HG03039 (cell line): ENCODE measurements around the gene VENTX.

Source experiments
- ATAC-seq: cut with Tn5 transposase; IDR thresholded peaks from one replicate; pipeline ENCODE4 v1.9.1; 2021; ENCODE audit warnings: mild to moderate bottlenecking, moderate library complexity; ENCODE audit not compliant: unreplicated experiment

The VENTX gene

GRCh38 chr10:133201948-133202725, 35.5 kb upstream of the VENTX start:
- ATAC-seq, result no peak

GRCh38 chr10:133202778-133203651, 34.6 kb upstream of the VENTX start:
- ATAC-seq, result no peak

- no peak for ATAC-seq
Observed at GRCh38 chr10:133203652-133204195, 33.9 kb upstream of the VENTX start.

DNA sequence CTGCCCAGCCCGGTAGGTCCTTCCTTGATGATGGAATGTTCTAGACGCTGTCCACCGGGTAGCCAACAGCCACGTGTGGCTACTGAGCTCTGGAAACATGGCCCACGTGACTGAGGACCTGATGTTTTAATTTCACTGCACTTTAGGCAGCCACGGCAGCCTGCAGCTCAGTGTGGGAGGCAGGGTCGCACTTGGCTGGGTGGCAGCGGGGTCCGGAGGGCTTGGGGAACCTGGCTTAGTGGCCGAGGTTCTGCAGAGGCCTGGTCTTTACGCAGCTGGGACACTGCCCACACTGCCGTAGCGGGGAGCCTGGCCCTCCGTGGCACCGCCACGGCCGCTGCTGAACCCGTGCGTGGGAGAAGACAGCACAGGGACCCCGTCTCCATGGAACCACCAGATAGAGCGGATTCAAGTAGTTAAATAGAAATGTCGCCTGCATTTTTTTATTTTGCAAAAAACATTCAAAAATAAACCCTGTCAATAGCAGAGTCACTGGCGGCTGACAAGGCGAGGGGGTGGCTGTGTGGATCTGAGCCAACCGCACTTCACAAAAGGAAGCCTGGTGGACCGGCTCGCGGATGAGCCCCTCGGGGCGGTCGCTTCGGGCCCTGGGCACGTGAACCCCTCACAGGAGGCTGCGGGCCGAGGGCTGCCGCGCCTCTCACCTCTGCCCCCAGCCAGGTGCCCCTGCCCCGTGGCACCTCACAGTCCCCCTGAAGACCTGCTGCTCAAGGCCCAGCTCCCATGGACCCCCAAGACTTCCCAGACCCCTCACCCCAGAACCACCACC, 33.2 kb upstream of the VENTX start:
- no peak for ATAC-seq

- ATAC-seq, result no peak
Observed at GRCh38 chr10:133205146-133205545, 32.5 kb upstream of the VENTX start.

DNA sequence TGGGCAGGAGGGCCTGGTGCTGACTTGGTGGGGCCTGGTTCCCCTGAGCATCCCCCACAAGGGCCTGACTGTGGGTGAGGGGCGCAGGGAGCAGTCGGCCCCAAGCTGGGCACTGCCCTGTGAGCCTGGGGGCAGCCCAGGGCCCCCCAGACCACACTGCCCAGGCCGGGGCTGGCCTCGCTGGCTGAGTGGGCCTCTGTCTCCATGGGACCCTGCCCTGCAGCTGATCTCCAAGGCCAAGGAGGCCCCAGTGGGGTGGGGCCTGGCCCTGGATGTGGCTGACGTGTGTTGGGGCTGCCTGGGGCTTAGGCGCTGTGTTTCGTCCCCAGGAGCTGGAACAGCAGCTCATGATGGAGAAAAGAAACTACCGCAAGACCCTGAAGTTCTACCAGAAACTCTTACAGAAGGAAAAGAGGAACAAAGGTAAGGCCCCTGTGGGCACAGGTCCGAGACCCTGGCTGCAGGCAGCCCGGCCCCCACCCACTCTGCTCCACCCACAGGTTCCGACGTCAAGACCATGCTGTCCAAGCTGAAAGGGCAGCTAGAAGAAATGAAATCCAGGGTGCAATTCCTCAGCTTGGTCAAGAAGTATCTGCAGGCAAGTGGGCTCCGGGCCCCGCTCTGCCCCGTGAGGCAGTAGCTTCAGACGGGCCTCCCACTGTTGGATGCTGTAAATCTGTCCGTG, 31.2 kb upstream of the VENTX start:
- no peak for ATAC-seq

- ATAC-seq, result no peak
Observed at GRCh38 chr10:133207041-133207600, 30.5 kb upstream of the VENTX start.

- no peak for ATAC-seq
Observed at GRCh38 chr10:133207627-133208026, 30.0 kb upstream of the VENTX start.

DNA sequence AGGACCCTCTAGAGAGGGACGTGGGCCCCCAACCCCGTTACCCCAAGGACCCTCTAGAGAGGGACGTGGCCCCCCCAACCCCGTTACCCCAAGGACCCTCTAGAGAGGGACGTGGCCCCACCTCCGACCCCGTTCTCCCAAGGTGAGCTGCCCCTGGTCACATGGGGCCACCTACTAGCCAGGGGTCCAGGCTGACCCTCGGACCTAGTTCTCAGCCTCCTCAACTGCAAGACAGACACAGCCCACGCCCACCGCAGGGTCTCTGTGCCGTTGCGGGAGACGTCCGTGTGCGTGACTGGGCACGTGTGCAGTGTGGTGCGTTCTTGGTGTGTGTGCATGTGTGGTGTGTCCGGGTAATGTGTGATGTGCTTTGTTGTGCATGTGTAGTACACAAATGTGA, 29.2 kb upstream of the VENTX start:
- no peak for ATAC-seq

DNA sequence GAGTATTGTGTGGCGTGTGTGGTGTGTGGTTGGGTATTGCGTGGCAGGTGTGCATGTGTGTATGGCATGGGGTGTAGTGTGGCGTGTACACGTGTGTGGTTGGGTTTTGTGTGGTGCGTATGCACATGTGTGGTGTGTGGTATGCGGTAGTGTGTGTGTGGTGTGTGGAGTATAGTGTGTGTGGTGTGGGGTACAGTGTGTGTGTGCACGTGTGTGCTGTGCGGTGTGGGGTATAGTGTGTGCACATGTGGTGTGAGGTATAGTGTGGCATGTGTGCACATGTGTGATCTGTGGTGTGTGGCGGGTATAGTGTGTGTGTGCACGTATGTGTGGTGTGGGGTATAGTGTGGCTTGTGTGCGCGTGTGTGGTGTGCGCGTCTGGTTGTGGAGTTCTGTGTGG, 28.5 kb upstream of the VENTX start:
- ATAC-seq, result no peak

GRCh38 chr10:133209641-133210040, 28.0 kb upstream of the VENTX start:
- no peak for ATAC-seq

- no peak for ATAC-seq
Observed at GRCh38 chr10:133210398-133211140, 27.1 kb upstream of the VENTX start.

DNA sequence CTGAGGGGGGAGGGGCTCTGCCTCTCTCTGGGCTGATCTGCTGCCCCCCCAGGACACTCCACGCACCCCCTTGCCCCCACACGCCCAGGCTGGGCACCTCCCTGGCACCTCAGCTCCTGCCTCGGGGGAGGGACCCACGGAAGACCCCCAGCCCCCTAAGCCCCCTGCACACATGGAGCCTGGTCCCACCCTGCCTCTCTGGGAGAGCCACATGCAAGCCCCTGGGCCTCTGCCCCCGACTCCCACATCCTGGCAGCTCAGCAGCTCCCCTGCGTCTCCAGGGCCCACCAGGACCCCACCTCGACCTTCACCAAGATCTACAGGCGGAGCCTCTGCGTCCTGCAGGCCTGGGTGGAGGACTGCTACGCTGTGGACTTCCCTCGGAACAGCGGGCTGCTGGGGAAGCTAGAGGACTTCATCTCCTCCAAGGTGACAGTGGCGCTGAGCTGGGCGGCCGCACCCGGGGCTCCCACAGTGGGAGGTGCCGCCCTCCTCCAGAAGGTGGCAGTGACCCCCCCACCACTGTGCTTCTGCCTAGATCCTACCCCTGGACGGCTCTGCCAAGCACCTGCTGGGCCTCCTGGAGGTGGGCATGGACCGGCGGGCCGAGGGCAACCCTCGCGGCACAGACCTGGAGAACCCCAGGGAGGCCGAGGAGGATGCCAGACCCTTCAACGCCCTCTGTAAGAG, 26.4 kb upstream of the VENTX start:
- no peak for ATAC-seq

GRCh38 chr10:133211959-133212852, 25.4 kb upstream of the VENTX start:
- no peak for ATAC-seq

DNA sequence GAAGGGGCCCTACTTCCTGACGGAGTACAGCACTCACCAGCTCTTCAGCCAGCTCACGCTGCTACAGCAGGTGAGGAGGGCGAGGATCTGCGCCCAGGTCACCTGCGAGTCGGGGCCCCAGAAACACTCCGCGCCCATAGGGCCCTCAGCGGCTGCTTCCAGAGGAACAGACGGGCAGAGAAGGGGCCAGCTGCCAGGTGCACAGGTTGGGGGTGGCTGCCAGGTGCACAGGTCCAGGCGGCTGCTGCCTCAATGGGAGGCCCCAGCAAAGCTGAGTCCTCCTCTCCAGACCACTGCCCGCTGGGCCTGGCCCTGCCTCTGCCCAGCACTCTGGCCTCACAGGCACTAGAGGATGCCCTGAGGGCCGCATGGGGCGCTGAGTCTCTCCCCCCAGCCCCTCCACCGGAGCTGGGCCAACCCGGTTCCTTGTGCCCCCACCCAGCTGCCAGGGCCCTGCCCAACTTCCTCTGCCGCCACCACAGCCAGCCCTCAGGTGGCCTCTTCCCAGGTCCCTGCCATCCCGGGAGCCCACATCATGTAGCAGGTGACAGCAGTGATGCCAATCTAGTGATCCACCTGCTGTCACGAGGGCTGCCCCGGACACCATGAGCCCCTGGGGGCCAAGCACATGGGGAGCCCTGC, 24.7 kb upstream of the VENTX start:
- ATAC-seq, result no peak

DNA sequence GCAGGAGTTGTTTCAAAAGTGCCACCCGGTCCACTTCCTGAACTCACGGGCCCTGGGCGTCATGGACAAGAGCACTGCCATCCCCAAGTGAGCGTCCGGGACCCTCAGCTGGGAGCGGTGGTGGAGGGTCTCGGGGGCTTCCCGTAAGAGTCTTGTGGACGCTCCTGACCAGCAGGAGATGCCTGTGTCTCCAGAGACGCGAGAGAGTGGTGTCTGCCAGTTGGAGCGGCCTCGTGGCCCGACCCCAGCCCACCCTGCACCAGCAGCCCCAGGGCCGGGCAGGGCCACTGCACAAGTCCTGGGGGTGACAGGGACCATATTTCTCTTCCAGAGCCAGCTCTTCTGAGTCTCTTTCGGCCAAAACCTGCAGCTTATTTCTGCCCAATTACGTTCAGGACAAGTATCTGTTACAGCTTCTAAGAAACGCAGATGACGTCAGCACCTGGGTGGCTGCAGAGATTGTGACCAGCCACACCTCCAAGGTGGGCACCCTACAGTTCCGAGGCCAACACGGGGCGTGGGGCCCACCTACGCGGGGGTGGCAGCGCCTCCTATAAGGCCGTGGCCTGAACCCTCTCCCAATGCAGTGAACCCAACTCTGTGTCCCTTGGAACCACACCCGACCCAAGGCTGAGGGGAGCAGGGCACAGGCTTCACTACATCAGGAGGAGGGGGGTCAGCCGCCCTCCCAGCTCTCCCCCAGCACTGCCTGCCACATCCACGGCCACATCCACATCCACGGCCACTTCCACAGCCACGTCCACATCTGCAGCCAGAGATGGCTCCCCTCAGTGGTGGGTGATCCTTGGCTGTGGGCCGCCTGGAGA, 23.8 kb upstream of the VENTX start:
- ATAC-seq, result no peak
